ENCODE measurements around the gene MATN3. TPM values are rescaled to one million over a fixed set of nuclear protein-coding genes. Genes with fewer than 3 reads are reported as not detected.

MATN3 gene
- total and polyA plus RNA-seq, 2 of the 8 experiments (the other 6 are each of a cell fraction or from before 2014, with no cell fraction given), result 3.0 to 9.9 TPM

- Histone ChIP-seq H3K4me1 (replicated peaks in 1 of 4; ENCODE audit: control insufficient read depth in 3 of 4, insufficient read depth in 4 of 4, low read length in 3 of 4) (peaks cover 0 to 5% (median 0%) of the 10 kb centered on the region in 4 experiments; a peak in 3 of 7 replicates), H3K9me3 (ENCODE audit: insufficient read depth in 2 of 2, low read depth in 1 of 2, low read length in 1 of 2) (no peaks in the 10 kb centered on the region), H3K9ac (replicated peaks in 1 of 4; ENCODE audit: extremely low read depth in 1 of 4, low read depth in 3 of 4, low read length in 3 of 4) (peak overlapping the region in 1 of 4 experiments; percentile 33; a peak in 2 of 7 replicates), H3K18ac (ENCODE audit: extremely low read depth, low read length) (no peak overlapping the region), H3K27ac (ENCODE audit: low read depth, low read length) (no peak overlapping the region), H3K27me3 (replicated peaks in 1 of 4; ENCODE audit: control insufficient read depth in 3 of 4, extremely low read depth in 1 of 4, insufficient read depth in 3 of 4, low read length in 3 of 4) (no peaks in the 10 kb centered on the region), H3K79me2 (ENCODE audit: control insufficient read depth in 1 of 2, insufficient read depth in 2 of 2, low read length in 2 of 2) (peaks cover 22 to 69% of the 10 kb centered on the region in 2 experiments), H2AK5ac (ENCODE audit: low read depth, low read length) (no peak overlapping the region), H3K4me2 (ENCODE audit: insufficient read depth in 1 of 2, low read depth in 2 of 2, low read length in 2 of 2) (peak overlapping the region; percentile 91 to 99), H2BK12ac (ENCODE audit: low read depth, low read length) (no peak overlapping the region), H3K4ac (replicated peaks; ENCODE audit: insufficient read length, low read depth, low read length) (no peak overlapping the region), H2BK20ac (ENCODE audit: low read length) (no peak overlapping the region), H4K20me1 (replicated peaks in 1 of 2; ENCODE audit: control insufficient read depth in 1 of 2, insufficient read depth in 2 of 2, low read length in 2 of 2) (peaks cover 1 to 5% of the 10 kb centered on the region in 2 experiments), H2AFZ (ENCODE audit: low read length) (no peak overlapping the region), H3K14ac (ENCODE audit: insufficient read length) (no peak overlapping the region), H3K56ac (replicated peaks; ENCODE audit: insufficient read length, low read depth, low read length) (no peak overlapping the region), H4K5ac (ENCODE audit: insufficient read length, low read depth, low read length) (no peak overlapping the region), H4K8ac (ENCODE audit: extremely low read depth, insufficient read depth, low read length) (no peak overlapping the region), H3K23me2 (ENCODE audit: low read depth, low read length) (peaks cover 10% of the 10 kb centered on the region), H4K91ac (replicated peaks; ENCODE audit: insufficient read length, low read length) (no peak overlapping the region), H3K4me3 (ENCODE audit: extremely low read depth in 1 of 4, insufficient read depth in 2 of 4, low read depth in 3 of 4, low read length in 4 of 4) (peak overlapping the region in 3 of 4 experiments; percentile 85 to 88 (median 86); a peak in 5 of 8 replicates), H2BK5ac (ENCODE audit: low read depth, low read length) (no peak overlapping the region), H2BK120ac (replicated peaks; ENCODE audit: low read depth, low read length) (no peak overlapping the region), H2BK15ac (ENCODE audit: low read length) (no peak overlapping the region), H3K79me1 (ENCODE audit: low read depth, low read length) (peaks cover 4% of the 10 kb centered on the region; the same call in 1 of the 2 replicates), H3K23ac (ENCODE audit: insufficient read length) (no peak overlapping the region), H3K36me3 (ENCODE audit: control insufficient read depth in 2 of 4, insufficient read depth in 4 of 4, low read length in 3 of 4) (no peaks in the 10 kb centered on the region; a peak in 1 of 8 replicates)
- FAIRE-seq (no peak), DNase-seq (ENCODE audit: low read depth in 1 of 2, low spot score in 2 of 2) (no peak)
- ChIA-PET CTCF (ENCODE audit: partially characterized antibody) (interaction anchor here (1.1 to 7.5 kb wide), 7 partner anchors 14 to 177 kb away, joined by 3 to 57 read pairs (median 6); partner anchors contain the start of gene SDC1), POLR2A (ENCODE audit: partially characterized antibody) (interaction anchor here (0.9 to 1.4 kb wide), 2 partner anchors 26 to 58 kb away, joined by 3 read pairs; no protein-coding TSS in a partner anchor)
- WGBS, 2 experiments (ENCODE audit: extremely low coverage in 1 of 2, insufficient coverage in 1 of 2, insufficient read length in 1 of 2, insufficient replicate concordance in 2 of 2, low coverage in 1 of 2, low lambda C conversion rate in 2 of 2, missing lambda C conversion rate in 1 of 2), result 80% methylated on average over 6 of the region's 6 CpGs; no CpG with 5 or more reads in 1 of the 2 experiments
- TF ChIP-seq GTF2F1 (IDR thresholded peaks at IDR 0.05; ENCODE audit: borderline replicate concordance, low read depth, low read length), result no peak
- TF ChIP-seq NANOG (IDR thresholded peaks at IDR 0.05; ENCODE audit: insufficient read depth, low read depth, low read length, poor library complexity, severe bottlenecking), result no peak
- TF ChIP-seq CTCF (IDR thresholded peaks at IDR 0.05; ENCODE audit: control extremely low read depth in 1 of 3, insufficient read depth in 1 of 3, low read depth in 1 of 3, low read length in 3 of 3), result no peak
- no peak for TF ChIP-seq NRF1 (IDR thresholded peaks at IDR 0.05; ENCODE audit: low read depth, low read length)
- TF ChIP-seq RXRA (IDR thresholded peaks at IDR 0.05; ENCODE audit: insufficient read depth, low read depth, low read length), result no peak
Observed at GRCh38 chr2:20048488-20049448, 36.3 kb upstream of the MATN3 start.

Data from H1 (cell line).